ENCODE measurements around the gene SIAH3.

Gene SIAH3

GRCh38 chr13:45808925-45809324 is 42.6 kb downstream of the SIAH3 start:
- DNase-seq (ENCODE audit: extremely low read depth, low read depth), result no peak
- H3K4me3 ChIP-seq (replicated peaks; ENCODE audit: low read depth, low read length), result no peak overlapping the region
- TF ChIP-seq CTCF (IDR thresholded peaks at IDR 0.05; ENCODE audit: low read depth, low read length, missing control alignments), result no peak

- TF ChIP-seq CTCF (IDR thresholded peaks at IDR 0.05; ENCODE audit: low read depth, low read length, missing control alignments), result peak; percentile 33
- no peak for DNase-seq (ENCODE audit: extremely low read depth, low read depth)
- no peak overlapping the region for H3K4me3 ChIP-seq (replicated peaks; ENCODE audit: low read depth, low read length)
Measured at GRCh38 chr13:45807520-45808099, 43.9 kb downstream of the SIAH3 start.

- H3K4me3 ChIP-seq (replicated peaks; ENCODE audit: low read depth, low read length), result no peak overlapping the region
- DNase-seq (ENCODE audit: extremely low read depth, low read depth), result no peak
- no peak for TF ChIP-seq CTCF (IDR thresholded peaks at IDR 0.05; ENCODE audit: low read depth, low read length, missing control alignments)
Measured at GRCh38 chr13:45800485-45800884, 51.1 kb downstream of the SIAH3 start.

GRCh38 chr13:45799451-45799850 is 52.1 kb downstream of the SIAH3 start:
- DNase-seq (ENCODE audit: extremely low read depth, low read depth), result no peak
- no peak overlapping the region for H3K4me3 ChIP-seq (replicated peaks; ENCODE audit: low read depth, low read length)
- TF ChIP-seq CTCF (IDR thresholded peaks at IDR 0.05; ENCODE audit: low read depth, low read length, missing control alignments), result no peak

- no peak for DNase-seq (ENCODE audit: extremely low read depth, low read depth)
- TF ChIP-seq CTCF (IDR thresholded peaks at IDR 0.05; ENCODE audit: low read depth, low read length, missing control alignments), result no peak
- no peak overlapping the region for H3K4me3 ChIP-seq (replicated peaks; ENCODE audit: low read depth, low read length)
Measured at GRCh38 chr13:45798851-45799250, 52.7 kb downstream of the SIAH3 start.

- DNase-seq (ENCODE audit: extremely low read depth, low read depth), result no peak
- H3K4me3 ChIP-seq (replicated peaks; ENCODE audit: low read depth, low read length), result no peak overlapping the region
- TF ChIP-seq CTCF (IDR thresholded peaks at IDR 0.05; ENCODE audit: low read depth, low read length, missing control alignments), result no peak
Measured at GRCh38 chr13:45796426-45797235, 54.9 kb downstream of the SIAH3 start.
